ENCODE results near the gene VPS41. TPM values are rescaled to one million over a fixed set of nuclear protein-coding genes. Genes with fewer than 3 reads are reported as not detected.

The VPS41 gene
- polyA plus RNA-seq, 5 donors = 47.7 to 101 (median 87.9) TPM

DNA sequence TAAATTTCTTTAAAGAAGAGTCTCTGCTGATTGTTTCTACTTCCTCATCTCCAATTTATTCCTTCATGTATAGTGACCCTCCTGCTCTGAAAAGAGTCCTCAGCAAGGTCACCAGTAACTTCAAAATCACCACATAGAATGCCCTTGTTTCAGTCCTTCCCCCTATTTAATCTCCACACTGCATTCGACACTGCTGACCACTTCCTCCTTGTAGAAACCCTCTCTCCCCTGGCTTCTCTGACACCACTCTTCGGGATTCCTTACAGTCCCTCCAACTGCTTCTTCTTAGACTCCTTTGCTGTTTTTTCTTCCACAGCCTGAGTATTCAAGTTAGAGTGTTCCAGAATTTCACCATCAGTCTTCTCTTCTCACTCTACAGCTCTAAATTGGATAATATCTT is 89.5 kb downstream of the VPS41 start:
- DNase-seq = no peak

DNA sequence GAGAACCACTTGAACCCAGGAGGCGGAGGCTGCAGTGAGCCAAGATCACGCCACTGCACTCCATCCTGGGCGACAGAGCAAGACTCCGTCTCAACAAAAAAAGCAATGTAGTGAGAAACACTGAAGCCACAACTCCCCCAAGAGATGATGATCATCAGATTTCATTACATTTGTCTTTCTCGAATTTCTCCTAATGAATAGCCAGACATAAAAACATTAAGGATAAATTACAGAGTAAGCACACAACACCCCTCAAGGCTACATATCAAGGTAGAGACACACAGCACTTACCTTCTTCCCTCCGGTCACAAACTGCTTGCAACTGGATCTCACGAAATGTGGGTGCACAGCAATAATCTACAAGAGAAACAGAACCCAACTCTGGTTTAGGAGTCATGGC is 91.5 kb downstream of the VPS41 start:
- no peak for DNase-seq

DNA sequence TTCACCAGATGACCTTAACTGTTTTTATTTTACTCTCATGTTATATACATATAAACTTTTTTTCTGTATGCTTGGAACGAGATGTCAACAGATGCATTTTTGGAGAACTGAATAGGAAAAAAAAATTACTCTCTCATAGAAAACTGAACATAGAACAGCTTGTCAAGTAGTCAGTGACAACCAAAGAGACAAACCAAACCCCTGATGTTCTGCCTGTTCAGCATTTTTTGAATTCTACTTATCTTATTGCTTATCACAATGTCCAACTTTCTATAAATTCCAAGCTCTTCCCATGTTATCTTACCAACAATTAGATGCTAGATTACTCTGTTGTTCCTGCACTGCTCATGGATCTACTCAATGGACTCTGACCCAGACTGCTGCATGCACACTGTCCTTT is 95.2 kb downstream of the VPS41 start:
- no peak for DNase-seq

DNA sequence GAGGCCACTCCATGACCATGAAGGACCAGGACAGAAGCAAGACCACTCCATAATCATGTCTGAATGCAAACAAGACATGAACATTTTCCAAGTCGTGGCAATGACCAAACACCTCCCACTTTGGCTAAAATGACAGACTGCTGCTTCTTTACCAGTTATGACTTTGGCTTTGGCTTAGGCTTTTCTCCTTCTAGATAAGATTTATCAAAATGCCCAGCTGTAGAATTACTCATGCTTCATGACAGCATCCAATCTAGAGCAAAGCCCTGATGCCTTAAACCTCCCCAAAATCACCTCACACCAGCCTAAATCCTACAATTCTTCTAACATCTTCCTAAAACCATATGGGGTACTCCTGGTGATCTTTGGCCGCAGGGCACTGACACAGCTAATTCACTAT is 102.1 kb downstream of the VPS41 start:
- no peak for DNase-seq

DNA sequence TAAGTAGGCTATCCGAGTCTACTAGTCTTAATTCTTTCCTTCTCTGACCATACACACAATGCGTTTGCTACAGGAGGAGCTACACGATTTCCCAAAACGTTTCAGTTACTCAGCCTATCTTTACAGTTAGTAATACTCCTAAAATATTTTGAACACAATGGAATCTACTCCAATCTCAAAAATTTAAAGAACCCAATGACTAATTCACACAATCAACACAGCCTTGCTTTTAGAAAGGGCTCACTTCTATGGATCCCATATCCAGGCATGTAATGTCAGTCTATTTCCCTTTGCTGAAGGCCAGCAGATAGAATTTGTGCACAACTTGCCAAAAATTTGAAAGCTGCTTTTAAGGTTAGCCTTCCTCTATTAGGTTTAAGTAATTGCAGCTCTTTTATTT is 107.2 kb downstream of the VPS41 start:
- no peak for DNase-seq

- no peak for DNase-seq
These were observed 110.3 kb downstream of the VPS41 start for GRCh38 chr7:38798552-38799267.

GRCh38 chr7:38796626-38797501 is 112.1 kb downstream of the VPS41 start:
- peak; percentile 27 to 55 for DNase-seq

DNA sequence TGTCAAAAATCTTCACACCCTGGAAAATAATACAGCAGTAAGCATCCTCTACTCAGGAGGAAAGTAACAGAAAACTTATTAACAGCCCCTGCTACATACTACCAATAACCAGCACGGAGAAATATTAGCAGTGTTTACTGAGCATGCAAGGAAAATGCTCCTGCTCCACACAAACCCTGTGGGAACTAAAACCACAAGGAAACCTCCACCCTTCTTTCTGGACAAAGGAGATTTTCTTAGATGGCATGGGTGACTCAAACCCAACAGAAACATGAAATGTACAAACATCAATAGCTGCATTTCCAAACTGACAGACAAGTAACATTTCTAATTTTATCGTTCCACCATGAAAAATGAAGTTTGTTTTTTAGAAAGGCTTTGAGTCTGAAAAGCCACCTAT is 113.4 kb downstream of the VPS41 start:
- no peak for DNase-seq

- no peak for DNase-seq
These were observed 127.0 kb downstream of the VPS41 start for GRCh38 chr7:38781991-38782390.

DNA sequence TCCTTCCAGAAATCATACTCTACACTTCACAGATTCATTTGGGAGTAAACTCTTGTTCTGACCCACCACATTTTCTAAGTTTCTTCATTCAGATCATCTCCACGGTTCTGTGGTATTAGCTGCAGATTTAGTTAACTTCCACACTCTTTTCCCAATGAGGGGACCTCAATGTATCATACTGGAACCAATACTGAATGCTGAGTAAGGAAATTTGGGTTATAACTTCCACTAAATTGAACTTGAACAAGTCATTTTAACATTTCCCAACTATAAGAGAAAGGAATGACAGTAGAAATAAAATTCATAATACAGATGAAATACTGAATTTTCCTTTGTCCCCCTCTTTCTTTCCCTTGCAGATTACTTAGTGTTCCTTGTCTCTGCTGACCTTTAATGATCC is 131.4 kb downstream of the VPS41 start:
- DNase-seq = no peak

DNA sequence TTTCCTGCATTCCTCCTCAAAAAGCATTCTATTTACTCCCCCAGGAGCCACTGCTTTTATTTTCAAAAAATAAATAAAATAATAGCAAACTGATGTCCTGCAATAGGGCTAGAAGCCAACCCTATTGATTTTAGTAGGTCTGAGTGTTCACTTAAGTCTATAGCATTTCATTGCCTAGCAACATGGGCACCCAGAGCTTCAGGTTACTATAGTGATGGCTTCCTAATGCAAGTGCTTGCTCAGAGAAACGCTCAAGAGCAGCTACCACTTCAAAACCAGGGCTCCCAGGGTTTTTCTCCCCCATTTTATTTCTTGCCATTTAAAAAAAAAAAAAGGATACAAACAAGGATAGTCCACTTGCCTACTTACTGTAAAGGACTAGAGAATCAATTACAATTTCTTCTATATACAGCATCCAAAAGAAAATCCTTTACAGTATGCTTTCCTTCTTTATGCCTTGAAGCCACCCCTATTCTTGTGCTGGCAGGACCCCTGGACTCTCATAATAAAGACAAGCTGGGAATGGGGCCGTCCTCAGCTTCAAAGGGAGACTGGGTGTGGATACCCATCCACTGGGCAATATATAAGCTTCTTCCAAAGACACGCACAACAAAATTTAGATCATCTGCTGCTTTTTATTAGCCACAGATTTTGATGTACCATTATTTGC is 133.3 kb downstream of the VPS41 start:
- DNase-seq = no peak

- DNase-seq = no peak
These were observed 135.6 kb downstream of the VPS41 start for GRCh38 chr7:38773430-38773829.

DNA sequence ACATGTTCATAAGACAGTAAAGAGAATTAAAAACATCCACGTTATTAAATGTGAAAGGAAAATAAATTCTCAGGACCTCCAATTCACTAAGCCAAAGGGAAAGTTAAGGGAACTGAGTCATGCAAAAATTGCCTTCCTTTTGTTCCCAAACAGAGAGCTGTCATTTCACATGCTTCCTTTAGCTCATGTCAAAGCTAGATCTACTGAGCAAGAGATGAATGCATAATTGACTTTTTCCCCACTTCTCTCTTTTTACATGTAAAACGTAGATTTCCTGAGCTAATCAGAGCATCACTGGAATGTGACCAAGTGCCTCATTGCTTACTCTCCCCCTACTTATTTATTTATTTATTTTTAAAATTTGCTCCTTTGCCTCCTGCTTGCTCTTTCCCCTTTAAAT is 148.8 kb downstream of the VPS41 start:
- DNase-seq = no peak

DNA sequence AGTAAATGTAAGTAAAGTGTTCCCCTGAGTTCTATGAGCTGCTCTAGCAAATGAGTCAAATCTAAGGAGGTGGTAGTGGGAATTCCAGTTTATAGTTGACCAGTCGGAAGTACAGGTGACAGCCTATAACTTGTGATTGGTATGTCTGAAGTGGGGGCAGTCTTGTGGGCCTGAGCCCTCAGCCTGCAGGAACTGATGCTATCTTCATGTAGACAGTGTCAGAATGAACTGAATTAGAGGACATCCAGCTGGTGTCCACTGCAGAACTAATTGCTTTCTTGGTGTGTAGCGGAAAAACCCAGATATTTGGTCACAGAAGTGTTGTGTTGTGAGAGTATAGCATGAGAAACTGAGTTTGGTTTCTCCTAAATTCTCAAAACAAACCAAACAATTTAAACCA is 150.0 kb downstream of the VPS41 start:
- DNase-seq = peak; percentile 25 to 26

DNA sequence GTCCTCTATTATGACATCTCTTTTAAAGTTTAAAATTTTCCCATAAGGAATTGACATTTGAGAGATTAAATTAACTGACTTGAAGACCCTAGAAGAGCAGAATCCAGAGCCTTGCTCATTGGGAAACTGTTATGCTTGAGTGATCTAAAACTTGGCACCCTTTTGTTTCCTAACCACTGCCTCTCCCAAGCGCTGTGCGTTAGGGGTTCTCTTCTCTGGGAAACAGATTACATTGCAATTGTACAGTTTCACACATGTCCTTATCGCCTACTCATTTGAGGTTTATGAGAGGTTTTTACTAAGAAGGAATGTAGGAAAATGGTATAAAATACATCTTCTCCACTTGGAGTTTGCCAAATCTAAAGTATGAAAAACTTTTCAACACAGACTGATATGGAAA is 151.1 kb downstream of the VPS41 start:
- DNase-seq = no peak

- no peak for DNase-seq
These were observed 152.5 kb downstream of the VPS41 start for GRCh38 chr7:38756521-38756920.

DNA sequence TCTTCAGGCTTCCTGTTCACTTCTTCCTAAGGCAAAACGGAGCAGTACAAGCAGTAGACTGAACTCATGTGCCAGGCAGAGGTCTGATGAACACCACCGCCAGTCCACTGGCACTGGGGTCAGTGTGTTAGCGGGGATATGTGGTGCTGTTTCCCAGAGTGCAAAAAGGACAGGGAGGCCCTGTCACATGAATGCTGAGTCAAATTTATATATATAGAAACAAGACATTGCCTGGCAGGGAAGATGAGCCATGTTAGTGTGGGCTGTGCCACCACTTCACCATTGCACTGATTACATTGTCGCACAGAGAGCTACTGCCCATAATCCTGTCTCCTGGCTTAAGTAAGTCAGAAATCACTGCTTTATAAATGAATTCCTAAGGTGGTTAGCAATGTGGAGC is 155.6 kb downstream of the VPS41 start:
- DNase-seq = no peak

- no peak for DNase-seq
These were observed 157.6 kb downstream of the VPS41 start for GRCh38 chr7:38751416-38751815.

DNA sequence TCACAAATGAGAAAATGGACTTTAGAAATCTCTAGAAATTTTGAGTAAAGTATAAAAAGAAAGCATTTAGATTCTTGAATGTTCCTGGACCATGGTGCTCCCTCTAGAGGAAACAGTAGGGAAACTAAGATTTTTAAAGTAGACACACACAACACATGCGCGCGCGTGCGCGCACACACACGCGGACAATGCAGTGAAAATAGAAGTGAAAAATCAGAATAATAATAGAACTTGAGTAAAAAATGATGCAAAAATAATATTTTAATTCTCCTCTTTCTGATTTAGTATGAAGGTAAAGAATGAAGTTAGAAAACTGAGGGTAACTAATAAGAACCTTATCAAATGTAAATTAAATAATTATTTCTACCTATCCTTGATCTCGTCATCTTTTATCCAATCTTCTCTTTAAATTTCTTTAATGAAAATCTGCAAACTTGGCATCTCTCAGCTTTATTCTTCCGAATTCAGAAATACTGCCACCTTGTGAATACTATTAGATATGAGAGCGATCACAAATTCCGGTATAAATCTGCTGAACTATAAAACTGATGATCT is 160.9 kb downstream of the VPS41 start:
- DNase-seq = no peak

DNA sequence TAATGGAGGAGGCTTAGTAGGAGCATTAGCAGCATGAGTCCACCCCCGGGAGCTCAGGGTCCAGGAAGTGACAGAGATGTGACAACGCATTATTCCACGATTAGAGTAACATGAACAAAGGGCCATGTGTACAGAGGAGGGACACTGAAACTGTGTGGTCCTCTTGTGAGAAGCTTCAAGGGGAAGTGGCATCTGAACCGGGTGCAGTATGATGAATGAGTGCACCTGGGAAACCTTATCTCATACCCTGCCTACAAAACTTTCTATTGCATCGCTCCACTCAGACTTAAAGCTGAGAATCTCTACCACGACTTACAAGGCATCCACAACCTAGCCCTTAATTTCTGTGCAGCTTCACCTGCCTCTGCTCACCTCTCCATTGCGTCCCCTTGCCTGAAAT is 162.6 kb downstream of the VPS41 start:
- DNase-seq = no peak

GRCh38 chr7:38744746-38745145 is 164.2 kb downstream of the VPS41 start:
- no peak for DNase-seq

DNA sequence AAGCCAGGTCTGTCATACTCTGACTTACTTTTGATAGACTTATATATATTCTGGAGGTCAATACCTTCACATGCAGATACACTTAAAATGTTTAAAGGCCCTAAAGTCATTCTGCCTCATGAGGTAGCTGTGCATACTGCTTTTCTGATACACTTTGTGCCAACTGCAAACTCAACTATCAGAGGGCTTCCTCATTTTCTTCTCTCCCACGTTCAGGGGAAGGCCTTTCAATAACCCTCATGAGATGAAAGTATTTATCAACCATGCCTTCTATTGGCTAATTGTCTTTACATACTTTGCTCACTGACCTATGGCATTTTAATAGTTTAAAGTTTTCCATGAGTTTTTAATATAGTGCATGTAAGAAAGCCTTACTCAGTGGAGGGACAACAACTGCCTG is 165.1 kb downstream of the VPS41 start:
- no peak for DNase-seq

DNA sequence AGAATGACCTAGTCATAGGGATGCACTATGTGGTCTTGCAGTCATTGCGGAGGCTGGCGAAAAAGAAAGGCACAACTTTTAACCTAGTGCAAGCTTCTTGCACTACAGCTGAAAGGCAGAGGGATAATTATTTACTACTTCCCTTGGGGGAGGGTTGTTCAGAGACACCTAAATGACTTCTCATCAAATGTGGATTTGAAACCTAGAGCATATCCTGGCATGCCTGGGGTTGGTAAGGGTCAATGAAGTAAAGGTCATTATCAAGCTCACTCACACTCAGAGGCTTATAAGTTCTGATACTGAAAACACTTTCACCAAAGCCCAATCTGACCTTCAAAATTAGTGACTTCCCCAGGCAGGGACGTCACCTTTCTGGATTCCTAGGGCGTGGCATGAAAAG is 168.9 kb downstream of the VPS41 start:
- DNase-seq = no peak

Data from right lung (tissue), 5 donors.